Measurements from ENCODE around the gene ARHGEF5.
"Not testable (repeated sequence)": the region's sequence is repeated elsewhere in the genome, so short reads cannot be mapped to it uniquely, and the experiment has no call there.

The ARHGEF5 gene

DNA sequence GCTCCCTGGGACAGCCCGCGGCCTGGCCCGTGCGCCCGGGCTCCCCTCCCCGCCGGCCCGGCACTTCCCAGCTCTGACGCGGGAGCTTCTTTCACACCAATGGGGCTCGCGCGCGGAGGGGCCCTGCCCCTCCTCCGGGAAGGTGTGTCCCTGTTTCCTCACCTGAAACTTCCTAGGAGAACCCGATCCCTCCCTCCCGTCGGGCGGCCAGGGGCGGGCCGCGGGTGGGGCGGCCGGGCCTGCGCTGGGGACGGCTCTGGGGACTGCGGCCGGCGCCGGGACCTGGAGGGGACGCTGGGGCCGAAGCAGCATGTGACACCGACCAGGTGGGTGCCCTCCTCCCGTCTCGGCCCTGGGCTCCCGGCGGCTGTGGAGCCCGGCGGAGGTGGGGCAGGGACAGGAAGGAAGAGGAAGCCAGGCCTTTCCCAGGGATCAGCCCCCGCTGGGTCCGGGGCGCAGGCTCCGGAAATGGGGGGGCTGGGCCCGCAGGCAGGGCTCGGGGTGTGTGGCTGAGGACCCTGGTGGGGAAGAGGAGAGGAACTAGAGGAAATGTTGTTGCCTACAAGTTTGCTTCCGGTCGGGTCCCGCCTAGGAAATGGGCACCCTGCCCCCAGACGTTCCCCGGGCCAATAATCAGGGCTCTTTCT is at the start of gene ARHGEF5:
Gene ARHGEF5 (plus strand): TSS at position 227 of the 647 bp plus-strand sequence. CDS start 7,268 bp downstream, outside the sequence.
- not testable (repeated sequence) for DNase-seq (ENCODE audit: low spot score)

DNA sequence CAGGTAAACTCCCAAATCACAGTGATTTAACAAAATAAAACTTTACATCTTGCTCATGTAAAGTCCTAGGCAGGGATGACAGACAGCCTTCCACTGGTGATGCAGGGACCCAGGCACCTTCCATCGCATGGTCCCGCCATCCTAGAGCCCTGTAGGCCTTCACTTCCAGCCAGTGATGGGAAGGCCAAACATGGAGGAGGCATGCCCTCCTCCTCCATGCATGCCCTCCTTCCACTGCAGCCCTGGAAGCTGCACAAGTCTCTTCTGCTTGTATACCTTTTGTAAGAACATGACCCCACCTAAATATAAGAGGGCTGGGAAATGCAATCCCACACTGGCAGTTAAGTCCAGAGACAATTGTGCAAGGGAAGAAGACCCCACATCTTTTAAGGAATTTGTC is 45.5 kb upstream of the ARHGEF5 start:
- not testable (repeated sequence) for DNase-seq (ENCODE audit: low spot score)

DNA sequence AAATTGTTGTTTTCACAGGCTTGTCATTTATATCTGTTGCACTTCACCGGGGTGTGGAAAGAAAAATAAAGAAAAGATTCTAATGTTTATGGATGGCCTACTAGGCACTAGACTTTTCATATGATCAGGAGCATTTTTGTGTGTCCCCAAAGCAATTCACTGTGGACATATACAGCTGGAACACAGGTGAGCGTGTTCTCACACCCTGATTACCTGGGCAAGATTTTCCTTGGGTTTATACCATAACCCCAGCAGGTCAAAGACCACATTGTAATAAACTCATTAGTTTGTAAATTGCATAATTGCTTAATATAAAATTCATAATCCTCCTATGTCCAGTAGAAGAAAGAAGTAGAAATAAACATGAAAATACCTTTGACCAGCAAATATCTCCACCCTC is 44.0 kb upstream of the ARHGEF5 start:
- not testable (repeated sequence) for DNase-seq (ENCODE audit: low spot score)

GRCh38 chr7:144311872-144312469 is 43.2 kb upstream of the ARHGEF5 start, which contains the start of gene OR2A1:
Gene OR2A1, plus strand, starts transcription at chr7:144312419. Its CDS starts 5,706 bp downstream, at chr7:144318125.
- peak; percentile 3 for DNase-seq (ENCODE audit: low spot score)

- DNase-seq (ENCODE audit: low spot score), result not testable (repeated sequence)
These were observed 37.7 kb upstream of the ARHGEF5 start for GRCh38 chr7:144317537-144317936.

GRCh38 chr7:144319547-144319946 is 35.7 kb upstream of the ARHGEF5 start:
- not testable (repeated sequence) for DNase-seq (ENCODE audit: low spot score)

- DNase-seq (ENCODE audit: low spot score), result peak; percentile 0
These were observed 33.5 kb upstream of the ARHGEF5 start for GRCh38 chr7:144321677-144322206.

DNA sequence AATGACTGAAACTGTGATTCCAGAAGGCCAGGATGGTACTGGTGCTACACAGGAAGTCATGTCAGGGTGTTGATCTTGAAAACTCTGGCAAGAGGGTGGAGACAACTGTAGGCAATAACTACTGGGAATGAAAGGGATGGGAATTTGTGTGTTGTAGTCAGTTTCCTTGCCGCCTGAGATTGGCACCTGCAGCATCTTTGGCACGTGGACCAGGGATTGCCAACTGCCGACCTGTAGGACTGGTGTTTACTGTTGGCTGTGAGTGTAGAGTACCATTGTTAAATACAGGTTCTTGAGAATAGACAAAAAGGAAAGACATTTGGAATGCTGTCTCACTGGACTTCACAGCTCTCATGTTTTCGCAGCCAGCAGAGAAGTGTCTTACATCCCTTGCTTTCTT is 31.8 kb upstream of the ARHGEF5 start:
- not testable (repeated sequence) for DNase-seq (ENCODE audit: low spot score)

GRCh38 chr7:144325868-144326267 is 29.3 kb upstream of the ARHGEF5 start:
- not testable (repeated sequence) for DNase-seq (ENCODE audit: low spot score)

DNA sequence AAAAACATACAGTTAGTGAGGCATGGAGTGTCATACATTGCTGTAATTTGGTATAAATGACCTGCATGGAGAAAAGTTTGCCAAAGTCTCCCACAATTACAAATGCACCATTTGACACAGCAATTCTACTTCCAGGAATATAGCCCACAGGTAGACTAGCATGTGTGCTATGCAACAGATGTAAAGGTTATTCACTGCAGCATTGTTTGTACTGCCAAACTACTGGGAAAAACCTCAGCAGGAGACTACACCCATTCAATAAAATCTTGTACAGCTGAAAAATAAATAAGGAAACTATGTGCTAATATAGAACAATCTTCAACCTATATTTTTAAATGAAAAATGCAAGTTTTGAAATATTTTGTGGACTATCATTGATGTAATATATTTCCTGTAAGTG is 25.2 kb upstream of the ARHGEF5 start:
- DNase-seq (ENCODE audit: low spot score), result not testable (repeated sequence)

- DNase-seq (ENCODE audit: low spot score), result not testable (repeated sequence)
These were observed 23.8 kb upstream of the ARHGEF5 start for GRCh38 chr7:144331221-144331995.

- not testable (repeated sequence) for DNase-seq (ENCODE audit: low spot score)
These were observed 23.3 kb upstream of the ARHGEF5 start for GRCh38 chr7:144331996-144332288.

DNA sequence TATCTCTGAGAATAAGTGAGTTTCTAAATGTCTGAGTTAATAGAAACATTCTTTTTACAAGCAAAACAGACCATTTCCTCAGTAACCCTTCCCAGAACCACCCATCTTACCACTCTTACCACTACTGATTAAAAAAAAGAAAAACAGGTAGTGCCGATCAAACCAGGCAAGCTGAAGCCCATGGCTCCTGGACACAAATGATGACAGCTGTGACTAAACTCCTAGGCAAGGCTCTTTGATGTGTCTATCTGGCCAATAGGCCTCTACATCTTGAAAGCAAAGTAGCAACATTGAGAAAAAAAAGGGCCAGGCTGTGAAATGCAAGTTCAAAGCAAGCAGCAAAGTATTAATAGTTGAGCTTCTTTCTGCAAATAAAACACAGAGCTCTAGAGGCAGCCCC is 6.6 kb upstream of the ARHGEF5 start:
- not testable (repeated sequence) for DNase-seq (ENCODE audit: low spot score)

GRCh38 chr7:144351667-144352066 is 3.5 kb upstream of the ARHGEF5 start:
- DNase-seq (ENCODE audit: low spot score), result not testable (repeated sequence)

- not testable (repeated sequence) for DNase-seq (ENCODE audit: low spot score)
These were observed 983 bp downstream of the ARHGEF5 start for GRCh38 chr7:144356185-144356584.

- not testable (repeated sequence) for DNase-seq (ENCODE audit: low spot score)
These were observed 1.7 kb downstream of the ARHGEF5 start for GRCh38 chr7:144356860-144357259.

- not testable (repeated sequence) for DNase-seq (ENCODE audit: low spot score)
These were observed 6.9 kb downstream of the ARHGEF5 start for GRCh38 chr7:144362061-144362460.

- not testable (repeated sequence) for DNase-seq (ENCODE audit: low spot score)
These were observed 10.3 kb downstream of the ARHGEF5 start for GRCh38 chr7:144365523-144365922.

DNA sequence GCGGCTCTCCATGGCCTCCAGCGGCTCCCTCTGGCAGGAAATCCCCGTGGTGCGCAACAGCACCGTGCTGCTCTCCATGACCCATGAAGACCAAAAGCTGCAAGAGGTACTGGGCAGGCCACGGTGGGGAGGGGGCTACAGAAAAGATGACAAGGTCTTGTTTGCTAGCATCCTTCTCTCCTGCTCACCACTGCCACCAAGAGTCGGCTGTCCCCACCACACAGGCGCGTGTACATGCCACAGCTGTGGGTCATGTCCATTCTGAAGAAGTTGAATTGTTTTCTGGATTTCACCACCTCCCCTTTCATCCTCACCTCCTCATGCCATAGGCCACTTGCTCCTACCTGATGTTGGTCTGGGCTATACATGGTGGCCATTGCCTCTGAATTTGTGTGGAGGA is 12.0 kb downstream of the ARHGEF5 start:
- not testable (repeated sequence) for DNase-seq (ENCODE audit: low spot score)

DNA sequence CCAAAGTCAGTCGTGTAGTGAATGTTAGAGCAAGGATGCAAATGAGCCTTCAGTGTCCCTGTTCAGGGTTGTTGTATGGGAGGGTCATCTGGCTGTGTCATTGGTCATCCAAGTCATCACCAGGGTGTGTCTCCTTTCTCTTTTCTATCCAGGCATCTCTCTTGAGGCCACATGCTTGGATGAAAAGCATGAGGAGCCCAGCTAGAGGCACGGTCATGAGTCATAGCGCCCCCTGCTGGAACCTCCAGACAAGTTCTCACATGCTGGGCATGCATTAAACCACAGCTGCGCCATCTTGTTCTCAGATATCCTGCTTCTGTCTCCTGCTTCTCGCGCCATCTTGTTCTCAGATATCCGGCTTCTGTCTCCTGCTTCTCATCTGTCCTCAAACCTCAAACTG is 14.0 kb downstream of the ARHGEF5 start:
- DNase-seq (ENCODE audit: low spot score), result not testable (repeated sequence)

GRCh38 chr7:144378651-144379050 is 23.4 kb downstream of the ARHGEF5 start:
- DNase-seq (ENCODE audit: low spot score), result peak; percentile 20

- DNase-seq (ENCODE audit: low spot score), result no peak
These were observed 24.7 kb downstream of the ARHGEF5 start for GRCh38 chr7:144379776-144380384.
